Suprapubic skin (tissue), 4 donors: ENCODE data around the gene FKBP14. TPM values are rescaled to one million over a fixed set of nuclear protein-coding genes. Genes with fewer than 3 reads are reported as not detected.
"Not testable (repeated sequence)": the region's sequence is repeated elsewhere in the genome, so short reads cannot be mapped to it uniquely, and the experiment has no call there.

Experiments used
- DNase-seq, 2 donors: peaks; one replicate each; pipeline ENCODE4 v3.0.0-alpha.2; 2019; ENCODE audit warnings: low spot score in 2 of 2
- H3K27ac ChIP-seq: fragments of 200-600 bp; sonication (generic); one replicate; pipeline ENCODE4 v1.5.1; 2019
- H3K27me3 ChIP-seq: fragments of 200-600 bp; sonication (generic); one replicate; pipeline ENCODE4 v1.5.1; 2019
- H3K36me3 ChIP-seq: fragments of 200-600 bp; sonication (generic); one replicate; pipeline ENCODE4 v1.5.1; 2019
- H3K4me1 ChIP-seq: fragments of 200-600 bp; sonication (generic); one replicate; pipeline ENCODE4 v1.5.1; 2019
- H3K4me3 ChIP-seq: fragments of 200-600 bp; sonication (generic); one replicate; pipeline ENCODE4 v1.5.1; 2019; ENCODE audit warnings: mild to moderate bottlenecking
- H3K9me3 ChIP-seq: fragments of 200-600 bp; sonication (generic); one replicate; pipeline ENCODE4 v1.5.1; 2019
- EP300 ChIP-seq: sonication (generic); formaldehyde crosslinking; IDR thresholded peaks from one replicate; pipeline ENCODE4 v1.6.1; 2017; ENCODE audit warnings: antibody characterized with exemption
- POLR2A ChIP-seq, 2 donors: fragments of 450-650 bp; IDR thresholded peaks; one replicate each; pipeline ENCODE4 v1.6.1; 2017; ENCODE audit warnings: antibody characterized with exemption in 2 of 2, mild to moderate bottlenecking in 2 of 2, moderate library complexity in 2 of 2
- POLR2AphosphoS5 ChIP-seq, 3 donors: sonication (generic); formaldehyde crosslinking; IDR thresholded peaks; one replicate each; pipeline ENCODE4 v1.6.1; 2017; ENCODE audit warnings: antibody characterized with exemption in 3 of 3
- WGBS: methylation state at CpG from one replicate; pipeline ENCODE4 v1.1.5; 2018; 5-methylcytosine and 5-hydroxymethylcytosine counted together
- total RNA-seq, 4 donors: library from RNA; depleted of rRNA; stranded (reverse); fragments of >200 nt; gene quantifications; one replicate each; pipeline ENCODE4 v1.1.0, GENCODE V29; 2016
- TF ChIP-seq, protein P1 (sequence below), 2 donors: fragments of 200-600 bp in 1 of 2; fragments of 450-650 bp in 1 of 2; sonication (generic) in 1 of 2; IDR thresholded peaks; one replicate each; pipeline ENCODE4 v1.5.1; 2016 to 2019; ENCODE audit warnings: antibody characterized with exemption in 2 of 2, mild to moderate bottlenecking in 1 of 2, moderate library complexity in 1 of 2

Gene FKBP14
- total RNA-seq, 4 donors from 2014 or later, result 4.7 to 8.0 (median 6.8) TPM

GRCh38 chr7:29969738-29970137 is 56.8 kb downstream of the FKBP14 start:
- WGBS, result 85% methylated on average over 2 of the region's 2 CpGs
- Histone ChIP-seq H3K4me3 (no peak overlapping the region), H3K27ac (no peak overlapping the region), H3K9me3 (no peaks in the 10 kb centered on the region), H3K27me3 (no peaks in the 10 kb centered on the region), H3K4me1 (no peaks in the 10 kb centered on the region), H3K36me3 (peaks cover 3% of the 10 kb centered on the region)
- no peak for DNase-seq
- TF ChIP-seq EP300, result no peak
- no peak for TF ChIP-seq POLR2A (IDR thresholded peaks at IDR 0.05)
- TF ChIP-seq POLR2AphosphoS5 (IDR thresholded peaks at IDR 0.05), result no peak
- TF ChIP-seq, protein P1, sequence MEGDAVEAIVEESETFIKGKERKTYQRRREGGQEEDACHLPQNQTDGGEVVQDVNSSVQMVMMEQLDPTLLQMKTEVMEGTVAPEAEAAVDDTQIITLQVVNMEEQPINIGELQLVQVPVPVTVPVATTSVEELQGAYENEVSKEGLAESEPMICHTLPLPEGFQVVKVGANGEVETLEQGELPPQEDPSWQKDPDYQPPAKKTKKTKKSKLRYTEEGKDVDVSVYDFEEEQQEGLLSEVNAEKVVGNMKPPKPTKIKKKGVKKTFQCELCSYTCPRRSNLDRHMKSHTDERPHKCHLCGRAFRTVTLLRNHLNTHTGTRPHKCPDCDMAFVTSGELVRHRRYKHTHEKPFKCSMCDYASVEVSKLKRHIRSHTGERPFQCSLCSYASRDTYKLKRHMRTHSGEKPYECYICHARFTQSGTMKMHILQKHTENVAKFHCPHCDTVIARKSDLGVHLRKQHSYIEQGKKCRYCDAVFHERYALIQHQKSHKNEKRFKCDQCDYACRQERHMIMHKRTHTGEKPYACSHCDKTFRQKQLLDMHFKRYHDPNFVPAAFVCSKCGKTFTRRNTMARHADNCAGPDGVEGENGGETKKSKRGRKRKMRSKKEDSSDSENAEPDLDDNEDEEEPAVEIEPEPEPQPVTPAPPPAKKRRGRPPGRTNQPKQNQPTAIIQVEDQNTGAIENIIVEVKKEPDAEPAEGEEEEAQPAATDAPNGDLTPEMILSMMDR (IDR thresholded peaks at IDR 0.05), result no peak

GRCh38 chr7:29968683-29969395 is 57.7 kb downstream of the FKBP14 start:
- Histone ChIP-seq H3K4me3 (no peak overlapping the region), H3K27ac (no peak overlapping the region), H3K4me1 (no peaks in the 10 kb centered on the region), H3K27me3 (no peaks in the 10 kb centered on the region), H3K9me3 (no peaks in the 10 kb centered on the region), H3K36me3 (peaks cover 3% of the 10 kb centered on the region)
- TF ChIP-seq POLR2A (IDR thresholded peaks at IDR 0.05) (no peak), POLR2AphosphoS5 (IDR thresholded peaks at IDR 0.05) (no peak), EP300 (no peak)
- TF ChIP-seq, protein P1 (IDR thresholded peaks at IDR 0.05), result no peak
- DNase-seq, result no peak
- 86% methylated on average over 12 of the region's 12 CpGs for WGBS

DNA sequence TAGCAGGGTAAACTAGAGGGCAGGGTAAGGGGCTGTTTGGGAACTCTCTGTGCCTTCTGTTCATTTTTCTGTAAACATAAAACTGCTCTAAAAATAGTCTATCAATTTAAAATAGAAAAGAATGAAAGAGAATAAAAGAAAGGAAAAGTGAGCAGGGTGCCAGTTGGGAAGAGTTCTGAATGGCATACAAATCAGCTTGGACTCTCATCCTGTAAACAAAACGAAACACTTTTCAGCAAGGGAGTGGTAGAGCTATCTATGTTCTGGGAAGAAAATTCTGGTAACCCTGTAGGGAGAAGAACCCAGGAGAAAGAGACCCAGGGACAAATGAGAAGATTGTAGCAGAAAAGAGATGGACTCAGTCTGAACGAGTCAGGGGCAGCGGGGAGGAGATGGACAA is 61.5 kb downstream of the FKBP14 start:
- H3K36me3 ChIP-seq, result peaks cover 3% of the 10 kb centered on the region
- H3K27ac ChIP-seq, result no peak overlapping the region
- no peaks in the 10 kb centered on the region for H3K27me3 ChIP-seq
- no peak for TF ChIP-seq EP300
- TF ChIP-seq, protein P1 (IDR thresholded peaks at IDR 0.05), result no peak
- 80% methylated on average over 3 of the region's 3 CpGs for WGBS
- DNase-seq, result no peak
- H3K4me3 ChIP-seq, result no peak overlapping the region
- no peaks in the 10 kb centered on the region for H3K9me3 ChIP-seq
- no peaks in the 10 kb centered on the region for H3K4me1 ChIP-seq

DNA sequence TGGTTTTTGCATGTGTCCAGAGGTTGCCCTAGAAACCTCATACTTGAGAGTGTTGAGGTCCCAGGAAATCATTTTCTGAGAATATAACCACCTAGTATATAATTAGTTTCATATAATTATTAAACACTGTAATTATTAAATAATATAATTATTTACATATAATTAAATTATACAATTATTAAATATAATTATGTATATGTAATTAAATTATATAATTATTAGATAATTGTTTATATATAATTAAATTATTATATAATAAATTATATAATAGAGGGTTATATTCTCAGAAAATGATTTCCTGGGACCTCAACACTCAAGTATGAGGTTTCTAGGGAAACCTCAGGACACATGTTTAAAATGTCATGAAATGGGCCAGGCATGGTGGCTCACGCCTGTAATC is 64.5 kb downstream of the FKBP14 start:
- no peak overlapping the region for H3K4me3 ChIP-seq
- DNase-seq, result no peak
- H3K27ac ChIP-seq, result no peak overlapping the region
- no peaks in the 10 kb centered on the region for H3K27me3 ChIP-seq
- TF ChIP-seq, protein P1 (IDR thresholded peaks at IDR 0.05), result no peak
- TF ChIP-seq POLR2A (IDR thresholded peaks at IDR 0.05) (no peak), EP300 (no peak), POLR2AphosphoS5 (IDR thresholded peaks at IDR 0.05) (no peak)
- peaks cover 3% of the 10 kb centered on the region for H3K36me3 ChIP-seq
- H3K9me3 ChIP-seq, result no peaks in the 10 kb centered on the region
- 91% methylated on average over 1 of the region's 1 CpG for WGBS
- no peaks in the 10 kb centered on the region for H3K4me1 ChIP-seq

DNA sequence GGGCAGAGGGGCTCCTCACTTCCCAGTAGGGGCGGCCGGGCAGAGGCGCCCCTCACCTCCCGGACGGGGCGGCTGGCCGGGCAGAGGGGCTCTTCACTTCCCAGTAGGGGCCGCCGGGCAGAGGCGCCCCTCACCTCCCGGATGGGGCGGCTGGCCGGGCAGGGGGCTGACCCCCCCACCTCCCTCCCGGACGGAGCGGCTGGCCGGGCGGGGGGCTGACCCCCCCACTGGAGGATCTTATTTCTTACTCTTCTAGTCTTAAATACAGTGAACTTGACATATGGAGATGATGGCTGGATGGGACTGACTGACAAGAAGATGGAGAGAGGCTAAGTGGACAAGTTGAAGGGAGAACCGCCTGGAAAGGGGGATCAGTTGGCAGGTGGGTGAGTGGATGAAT is 64.9 kb downstream of the FKBP14 start:
- H3K36me3 ChIP-seq, H3K4me1 ChIP-seq, H3K27me3 ChIP-seq, H3K9me3 ChIP-seq, H3K27ac ChIP-seq, DNase-seq, H3K4me3 ChIP-seq: not testable (repeated sequence)
- 98% methylated on average over 10 of the region's 19 CpGs for WGBS

Other genes starting within 250 kb of the FKBP14 start
- gene WIPF3, start 220.2 kb downstream of the FKBP14 start, total RNA-seq, result 1 to 10 TPM in 1 of 4 donors, under 1 TPM in 3; 0.30 to 1.4 (median 0.58) TPM
- 10 to 100 TPM; 10.8 to 26.0 (median 15.0) TPM for gene SCRN1, start 36.9 kb downstream of the FKBP14 start, total RNA-seq
- gene PLEKHA8, start 1.7 kb upstream of the FKBP14 start, total RNA-seq, result 10 to 100 TPM in 1 of 4 donors, 1 to 10 TPM in 3; 5.7 to 12.4 (median 7.2) TPM
- 100 to 1,000 TPM in 1 of 4 donors, 10 to 100 TPM in 3; 42.9 to 103 (median 58.0) TPM for gene MTURN, start 108.3 kb upstream of the FKBP14 start, total RNA-seq